GM18526 (cell line): ENCODE results near the gene SLC29A2.

Experiments
- POLR2A ChIP-seq: IDR thresholded peaks from 3 replicates; pipeline ENCODE4 v1.6.1; 2011; ENCODE audit not compliant: insufficient read length; ENCODE audit errors: extremely low read depth

The SLC29A2 gene

GRCh38 chr11:66331542-66332370 is 39.8 kb downstream of the SLC29A2 start:
- TF ChIP-seq POLR2A = no peak

- TF ChIP-seq POLR2A = no peak
Measured at GRCh38 chr11:66330931-66331330, 40.6 kb downstream of the SLC29A2 start.

GRCh38 chr11:66329165-66329673 is 42.3 kb downstream of the SLC29A2 start:
- no peak for TF ChIP-seq POLR2A

GRCh38 chr11:66328302-66329144 is 43.0 kb downstream of the SLC29A2 start:
- no peak for TF ChIP-seq POLR2A

GRCh38 chr11:66328031-66328301 is 43.6 kb downstream of the SLC29A2 start:
- no peak for TF ChIP-seq POLR2A

GRCh38 chr11:66327171-66328030 is 44.2 kb downstream of the SLC29A2 start:
- TF ChIP-seq POLR2A = no peak

- TF ChIP-seq POLR2A = no peak
Measured at GRCh38 chr11:66326261-66327111, 45.1 kb downstream of the SLC29A2 start.

- no peak for TF ChIP-seq POLR2A
Measured at GRCh38 chr11:66325263-66325671, 46.3 kb downstream of the SLC29A2 start.

GRCh38 chr11:66324664-66325063 is 46.9 kb downstream of the SLC29A2 start:
- TF ChIP-seq POLR2A = no peak

- no peak for TF ChIP-seq POLR2A
Measured at GRCh38 chr11:66323684-66324083, 47.9 kb downstream of the SLC29A2 start.

GRCh38 chr11:66322732-66323427 is 48.7 kb downstream of the SLC29A2 start:
- TF ChIP-seq POLR2A = no peak

- TF ChIP-seq POLR2A = no peak
Measured at GRCh38 chr11:66321606-66322005, 50.0 kb downstream of the SLC29A2 start.

- TF ChIP-seq POLR2A = no peak
Measured at GRCh38 chr11:66318600-66318970, 53.0 kb downstream of the SLC29A2 start.
